ENCODE measurements around the gene IFNAR1.
A peak's percentile ranks its signal among the peaks of the same experiment; 100 is the strongest.

IFNAR1 gene

GRCh38 chr21:33398361-33398760 is 73.6 kb downstream of the IFNAR1 start:
- no peak overlapping the region for H3K9ac ChIP-seq (ENCODE audit: low read length)
- H3K36me3 ChIP-seq (replicated peaks; ENCODE audit: insufficient read depth, low read length) = no peaks in the 10 kb centered on the region
- H2AFZ ChIP-seq (ENCODE audit: low read length) = no peak overlapping the region
- DNase-seq = no peak
- peaks cover 7% of the 10 kb centered on the region for H3K4me1 ChIP-seq (ENCODE audit: low read length)
- H3K79me2 ChIP-seq (ENCODE audit: low read length) = no peaks in the 10 kb centered on the region
- peaks cover 12% of the 10 kb centered on the region for H3F3A ChIP-seq (ENCODE audit: insufficient read depth, low read length)
- H3K9me2 ChIP-seq (replicated peaks; ENCODE audit: insufficient read depth, low read length) = no peaks in the 10 kb centered on the region
- no peaks in the 10 kb centered on the region for H4K20me1 ChIP-seq (ENCODE audit: insufficient read depth, low read length)
- H3K27ac ChIP-seq (ENCODE audit: low read length) = no peak overlapping the region
- no peak overlapping the region for H3K4me2 ChIP-seq (ENCODE audit: low read depth, low read length)
- H3K27me3 ChIP-seq (replicated peaks; ENCODE audit: insufficient read depth, low read length) = no peaks in the 10 kb centered on the region
- no peaks in the 10 kb centered on the region for H3K9me3 ChIP-seq (replicated peaks; ENCODE audit: insufficient read depth, low read length)
- no peak for TF ChIP-seq EZH2phosphoT487 (IDR thresholded peaks at IDR 0.05; ENCODE audit: low read length)
- TF ChIP-seq EZH2 (optimal IDR thresholded peaks at IDR 0.05; ENCODE audit: low read depth, low read length) = no peak
- TF ChIP-seq CTCF (IDR thresholded peaks at IDR 0.05; ENCODE audit: low read length) = no peak
- H3K4me3 ChIP-seq (ENCODE audit: low read length) = no peak overlapping the region

GRCh38 chr21:33401630-33401992 is 76.8 kb downstream of the IFNAR1 start:
- H3K9ac ChIP-seq (ENCODE audit: low read length) = no peak overlapping the region
- no peak overlapping the region for H2AFZ ChIP-seq (ENCODE audit: low read length)
- DNase-seq = no peak
- H3K9me3 ChIP-seq (replicated peaks; ENCODE audit: insufficient read depth, low read length) = no peaks in the 10 kb centered on the region
- H3K4me1 ChIP-seq (ENCODE audit: low read length) = peaks cover 11% of the 10 kb centered on the region
- no peaks in the 10 kb centered on the region for H3K9me2 ChIP-seq (replicated peaks; ENCODE audit: insufficient read depth, low read length)
- no peaks in the 10 kb centered on the region for H3K27me3 ChIP-seq (replicated peaks; ENCODE audit: insufficient read depth, low read length)
- H3K4me2 ChIP-seq (ENCODE audit: low read depth, low read length) = no peak overlapping the region
- no peaks in the 10 kb centered on the region for H3K36me3 ChIP-seq (replicated peaks; ENCODE audit: insufficient read depth, low read length)
- peaks cover 5% of the 10 kb centered on the region for H3F3A ChIP-seq (ENCODE audit: insufficient read depth, low read length)
- TF ChIP-seq EZH2 (optimal IDR thresholded peaks at IDR 0.05; ENCODE audit: low read depth, low read length) (no peak), EZH2phosphoT487 (IDR thresholded peaks at IDR 0.05; ENCODE audit: low read length) (no peak), CTCF (IDR thresholded peaks at IDR 0.05; ENCODE audit: low read length) (no peak)
- H3K27ac ChIP-seq (ENCODE audit: low read length) = no peak overlapping the region
- H3K79me2 ChIP-seq (ENCODE audit: low read length) = peaks cover 32% of the 10 kb centered on the region
- no peak overlapping the region for H3K4me3 ChIP-seq (ENCODE audit: low read length)
- H4K20me1 ChIP-seq (ENCODE audit: insufficient read depth, low read length) = peaks cover 4% of the 10 kb centered on the region; the same call in 1 of the 2 replicates

- H3K4me1 ChIP-seq (ENCODE audit: low read length) = peaks cover 11% of the 10 kb centered on the region
- H3K79me2 ChIP-seq (ENCODE audit: low read length) = peaks cover 39% of the 10 kb centered on the region
- H3K36me3 ChIP-seq (replicated peaks; ENCODE audit: insufficient read depth, low read length) = no peaks in the 10 kb centered on the region
- DNase-seq = no peak
- H3K9me2 ChIP-seq (replicated peaks; ENCODE audit: insufficient read depth, low read length) = no peaks in the 10 kb centered on the region
- H3K27ac ChIP-seq (ENCODE audit: low read length) = no peak overlapping the region
- peak overlapping the region; percentile 65 for H2AFZ ChIP-seq (ENCODE audit: low read length)
- H3K27me3 ChIP-seq (replicated peaks; ENCODE audit: insufficient read depth, low read length) = no peaks in the 10 kb centered on the region
- no peak for TF ChIP-seq EZH2phosphoT487 (IDR thresholded peaks at IDR 0.05; ENCODE audit: low read length)
- no peak for TF ChIP-seq CTCF (IDR thresholded peaks at IDR 0.05; ENCODE audit: low read length)
- TF ChIP-seq EZH2 (optimal IDR thresholded peaks at IDR 0.05; ENCODE audit: low read depth, low read length) = no peak
- H3F3A ChIP-seq (ENCODE audit: insufficient read depth, low read length) = peaks cover 5% of the 10 kb centered on the region
- H3K4me3 ChIP-seq (ENCODE audit: low read length) = peak overlapping the region; percentile 54
- H4K20me1 ChIP-seq (ENCODE audit: insufficient read depth, low read length) = peaks cover 4% of the 10 kb centered on the region; the same call in 1 of the 2 replicates
- peak overlapping the region; percentile 38; the same call in 1 of the 2 replicates for H3K4me2 ChIP-seq (ENCODE audit: low read depth, low read length)
- H3K9ac ChIP-seq (ENCODE audit: low read length) = no peak overlapping the region; the same call in 1 of the 2 replicates
- no peaks in the 10 kb centered on the region for H3K9me3 ChIP-seq (replicated peaks; ENCODE audit: insufficient read depth, low read length)
These were observed 77.5 kb downstream of the IFNAR1 start for GRCh38 chr21:33402001-33402979.
